Suprapubic skin (tissue), 4 donors: ENCODE data around the gene CCNI2. TPM values are rescaled to one million over a fixed set of nuclear protein-coding genes. Genes with fewer than 3 reads are reported as not detected.

Experiments
- DNase-seq, 2 donors: peaks; one replicate each; pipeline ENCODE4 v3.0.0-alpha.2; 2019; ENCODE audit warnings: low spot score in 2 of 2
- H3K27ac ChIP-seq: fragments of 200-600 bp; sonication (generic); one replicate; pipeline ENCODE4 v1.5.1; 2019
- H3K27me3 ChIP-seq: fragments of 200-600 bp; sonication (generic); one replicate; pipeline ENCODE4 v1.5.1; 2019
- H3K36me3 ChIP-seq: fragments of 200-600 bp; sonication (generic); one replicate; pipeline ENCODE4 v1.5.1; 2019
- H3K4me1 ChIP-seq: fragments of 200-600 bp; sonication (generic); one replicate; pipeline ENCODE4 v1.5.1; 2019
- H3K4me3 ChIP-seq: fragments of 200-600 bp; sonication (generic); one replicate; pipeline ENCODE4 v1.5.1; 2019; ENCODE audit warnings: mild to moderate bottlenecking
- H3K9me3 ChIP-seq: fragments of 200-600 bp; sonication (generic); one replicate; pipeline ENCODE4 v1.5.1; 2019
- CTCF ChIP-seq, 2 donors: fragments of 200-600 bp in 1 of 2; fragments of 450-650 bp in 1 of 2; sonication (generic) in 1 of 2; IDR thresholded peaks; one replicate each; pipeline ENCODE4 v1.5.1; 2016 to 2019; ENCODE audit warnings: antibody characterized with exemption in 2 of 2, mild to moderate bottlenecking in 1 of 2, moderate library complexity in 1 of 2
- EP300 ChIP-seq: sonication (generic); formaldehyde crosslinking; IDR thresholded peaks from one replicate; pipeline ENCODE4 v1.6.1; 2017; ENCODE audit warnings: antibody characterized with exemption
- POLR2A ChIP-seq, 2 donors: fragments of 450-650 bp; IDR thresholded peaks; one replicate each; pipeline ENCODE4 v1.6.1; 2017; ENCODE audit warnings: antibody characterized with exemption in 2 of 2, mild to moderate bottlenecking in 2 of 2, moderate library complexity in 2 of 2
- POLR2AphosphoS5 ChIP-seq, 3 donors: sonication (generic); formaldehyde crosslinking; IDR thresholded peaks; one replicate each; pipeline ENCODE4 v1.6.1; 2017; ENCODE audit warnings: antibody characterized with exemption in 3 of 3
- WGBS: methylation state at CpG from one replicate; pipeline ENCODE4 v1.1.5; 2018; 5-methylcytosine and 5-hydroxymethylcytosine counted together
- total RNA-seq, 4 donors: library from RNA; depleted of rRNA; stranded (reverse); fragments of >200 nt; gene quantifications; one replicate each; pipeline ENCODE4 v1.1.0, GENCODE V29; 2016

The CCNI2 gene
- total RNA-seq, 4 donors from 2014 or later = not detected

GRCh38 chr5:132780577-132780976, 33.4 kb downstream of the CCNI2 start:
- H3K9me3 ChIP-seq = no peaks in the 10 kb centered on the region
- no peak for DNase-seq
- TF ChIP-seq CTCF (IDR thresholded peaks at IDR 0.05) = no peak
- TF ChIP-seq POLR2A (IDR thresholded peaks at IDR 0.05) = no peak
- no peak for TF ChIP-seq POLR2AphosphoS5 (IDR thresholded peaks at IDR 0.05)
- no peak for TF ChIP-seq EP300
- peaks cover 21% of the 10 kb centered on the region for H3K4me1 ChIP-seq
- no peaks in the 10 kb centered on the region for H3K36me3 ChIP-seq
- H3K4me3 ChIP-seq = no peak overlapping the region
- no peaks in the 10 kb centered on the region for H3K27me3 ChIP-seq
- WGBS = 93% methylated on average over 1 of the region's 1 CpG
- no peak overlapping the region for H3K27ac ChIP-seq

GRCh38 chr5:132781029-132781428, 33.8 kb downstream of the CCNI2 start:
- TF ChIP-seq CTCF (IDR thresholded peaks at IDR 0.05) (no peak), POLR2AphosphoS5 (IDR thresholded peaks at IDR 0.05) (no peak), EP300 (no peak), POLR2A (IDR thresholded peaks at IDR 0.05) (no peak)
- Histone ChIP-seq H3K9me3 (no peaks in the 10 kb centered on the region), H3K27ac (no peak overlapping the region), H3K4me1 (peaks cover 16% of the 10 kb centered on the region), H3K27me3 (no peaks in the 10 kb centered on the region), H3K36me3 (no peaks in the 10 kb centered on the region), H3K4me3 (no peak overlapping the region)
- DNase-seq = no peak
- WGBS = 91% methylated on average over 4 of the region's 4 CpGs

GRCh38 chr5:132782101-132782500, 34.9 kb downstream of the CCNI2 start:
- Histone ChIP-seq H3K9me3 (no peaks in the 10 kb centered on the region), H3K4me1 (peaks cover 9% of the 10 kb centered on the region), H3K27ac (no peak overlapping the region), H3K4me3 (no peak overlapping the region), H3K27me3 (no peaks in the 10 kb centered on the region), H3K36me3 (no peaks in the 10 kb centered on the region)
- WGBS = 84% methylated on average over 4 of the region's 4 CpGs
- DNase-seq = peak in 1 of 2 donors; percentile 23
- no peak for TF ChIP-seq POLR2A (IDR thresholded peaks at IDR 0.05)
- TF ChIP-seq CTCF (IDR thresholded peaks at IDR 0.05) = no peak
- no peak for TF ChIP-seq POLR2AphosphoS5 (IDR thresholded peaks at IDR 0.05)
- no peak for TF ChIP-seq EP300

GRCh38 chr5:132785365-132785764, 38.1 kb downstream of the CCNI2 start:
- Histone ChIP-seq H3K27me3 (no peaks in the 10 kb centered on the region), H3K4me3 (no peak overlapping the region), H3K4me1 (no peaks in the 10 kb centered on the region), H3K9me3 (no peaks in the 10 kb centered on the region), H3K27ac (no peak overlapping the region), H3K36me3 (no peaks in the 10 kb centered on the region)
- TF ChIP-seq POLR2A (IDR thresholded peaks at IDR 0.05) (no peak), CTCF (IDR thresholded peaks at IDR 0.05) (no peak), EP300 (no peak), POLR2AphosphoS5 (IDR thresholded peaks at IDR 0.05) (no peak)
- DNase-seq = peak in 1 of 2 donors; percentile 34
- 75% methylated on average over 5 of the region's 5 CpGs for WGBS

- H3K9me3 ChIP-seq = no peaks in the 10 kb centered on the region
- TF ChIP-seq POLR2A (IDR thresholded peaks at IDR 0.05) (no peak), POLR2AphosphoS5 (IDR thresholded peaks at IDR 0.05) (no peak), EP300 (no peak), CTCF (IDR thresholded peaks at IDR 0.05) (no peak)
- peak in 1 of 2 donors; percentile 61 for DNase-seq
- WGBS = 91% methylated on average over 4 of the region's 4 CpGs
- no peaks in the 10 kb centered on the region for H3K27me3 ChIP-seq
- no peak overlapping the region for H3K4me3 ChIP-seq
- no peaks in the 10 kb centered on the region for H3K4me1 ChIP-seq
- no peaks in the 10 kb centered on the region for H3K36me3 ChIP-seq
- no peak overlapping the region for H3K27ac ChIP-seq
Observed at GRCh38 chr5:132785864-132786263, 38.6 kb downstream of the CCNI2 start.
